HG03060 (cell line): ENCODE results near the gene LUC7L3.

Experiments
- ATAC-seq: cut with Tn5 transposase; IDR thresholded peaks from one replicate; pipeline ENCODE4 v1.9.1; 2021; ENCODE audit warnings: low read depth, moderate number of reproducible peaks; ENCODE audit not compliant: unreplicated experiment

LUC7L3 gene

GRCh38 chr17:50685691-50686493, 33.5 kb upstream of the LUC7L3 start:
- ATAC-seq, result no peak

GRCh38 chr17:50686494-50687199, 32.8 kb upstream of the LUC7L3 start:
- no peak for ATAC-seq

GRCh38 chr17:50687200-50688066, 32.0 kb upstream of the LUC7L3 start:
- no peak for ATAC-seq

- no peak for ATAC-seq
Measured at GRCh38 chr17:50688245-50688644, 31.2 kb upstream of the LUC7L3 start.

GRCh38 chr17:50689251-50689650, 30.2 kb upstream of the LUC7L3 start:
- ATAC-seq, result no peak

- no peak for ATAC-seq
Measured at GRCh38 chr17:50689956-50690886, 29.2 kb upstream of the LUC7L3 start.

GRCh38 chr17:50690887-50691549, 28.4 kb upstream of the LUC7L3 start:
- no peak for ATAC-seq

- ATAC-seq, result no peak
Measured at GRCh38 chr17:50691550-50692447, 27.6 kb upstream of the LUC7L3 start.

GRCh38 chr17:50692448-50693035, 26.9 kb upstream of the LUC7L3 start:
- ATAC-seq, result no peak

GRCh38 chr17:50693036-50693682, 26.2 kb upstream of the LUC7L3 start:
- no peak for ATAC-seq

GRCh38 chr17:50696365-50696879, 23.0 kb upstream of the LUC7L3 start:
- ATAC-seq, result no peak

GRCh38 chr17:50697062-50697461, 22.3 kb upstream of the LUC7L3 start:
- ATAC-seq, result no peak

GRCh38 chr17:50697663-50698272, 21.6 kb upstream of the LUC7L3 start:
- ATAC-seq, result no peak

GRCh38 chr17:50699410-50699809, 20.0 kb upstream of the LUC7L3 start:
- ATAC-seq, result no peak

GRCh38 chr17:50703162-50703561, 16.2 kb upstream of the LUC7L3 start:
- no peak for ATAC-seq

GRCh38 chr17:50707289-50708049, 11.9 kb upstream of the LUC7L3 start, which contains the start of gene ANKRD40:
ANKRD40 (minus strand) TSS chr17:50707914; CDS start chr17:50707654, 260 bp downstream.
- ATAC-seq, result peak; percentile 69
